MM.1S (cell line): Measurements from ENCODE around the gene PSORS1C2.

Experiments used
- CTCF ChIP-seq: fragments of 300-600 bp; sonication (generic); IDR thresholded peaks from 2 replicates; pipeline ENCODE4 v1.5.1; 2016; ENCODE audit warnings: antibody characterized with exemption, low read length, mixed read lengths
- EZH2 ChIP-seq: fragments of 300-600 bp; sonication (generic); optimal IDR thresholded peaks from 2 replicates; pipeline ENCODE3; 2017; ENCODE audit warnings: low read depth, mild to moderate bottlenecking, antibody characterized with exemption, low read length, mixed read lengths

- TF ChIP-seq CTCF (peak; percentile 76), EZH2 (no peak)
Observed at GRCh38 chr6:31128093-31128676, 10.7 kb downstream of the PSORS1C2 start.
